Superior temporal gyrus (tissue), 1 donor: ENCODE data around the gene TSPAN8.
"Not testable (repeated sequence)": the region's sequence is repeated elsewhere in the genome, so short reads cannot be mapped to it uniquely, and the experiment has no call there.

Experiments
- DNase-seq: peaks from one replicate; pipeline ENCODE4 v3.0.0-alpha.2; 2016; ENCODE audit errors: extremely low spot score

Gene TSPAN8

DNA sequence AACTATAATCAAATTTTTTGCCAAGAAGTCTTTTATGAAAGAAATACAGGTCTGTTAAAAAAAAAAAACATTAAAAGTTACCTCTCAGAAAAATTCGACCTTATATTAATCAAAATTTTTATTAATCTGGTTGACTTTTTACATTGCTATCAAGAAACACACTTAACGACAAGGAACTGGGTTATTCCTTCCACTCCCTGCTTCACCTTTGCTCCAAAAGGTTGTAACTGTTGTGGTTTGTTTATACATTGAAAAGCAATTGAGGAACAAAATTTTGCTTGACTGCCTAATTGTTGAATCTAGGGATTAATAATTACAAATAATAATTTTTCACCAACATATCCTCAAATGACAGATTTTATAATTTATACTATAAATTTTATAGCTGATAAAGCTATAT, 28.4 kb downstream of the TSPAN8 start:
- DNase-seq: no peak

- DNase-seq: no peak
Measured at GRCh38 chr12:71128191-71128788, 29.5 kb downstream of the TSPAN8 start.

- no peak for DNase-seq
Measured at GRCh38 chr12:71125949-71126348, 31.9 kb downstream of the TSPAN8 start.

DNA sequence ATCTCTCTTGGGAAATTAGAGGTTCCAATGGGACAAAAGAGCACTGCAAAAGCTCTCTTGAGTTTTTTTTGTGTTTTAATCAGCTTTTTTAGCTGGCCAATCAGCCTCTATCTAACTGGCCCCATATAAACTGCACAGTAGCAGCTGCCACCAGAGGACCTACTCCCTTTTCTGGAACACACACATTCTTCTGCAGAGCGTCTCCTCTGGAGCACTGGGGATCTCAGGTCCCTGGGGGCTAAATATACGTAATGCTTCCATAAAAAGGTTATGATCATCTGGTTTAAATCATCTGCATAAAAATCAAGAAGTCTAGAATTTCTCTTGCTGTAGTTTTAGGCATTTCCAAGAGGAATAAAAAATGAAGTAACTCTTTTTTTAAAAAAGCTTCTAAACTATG, 32.3 kb downstream of the TSPAN8 start:
- DNase-seq: no peak

- DNase-seq: no peak
Measured at GRCh38 chr12:71124835-71125460, 32.9 kb downstream of the TSPAN8 start.

GRCh38 chr12:71113148-71113547, 44.7 kb downstream of the TSPAN8 start:
- DNase-seq: not testable (repeated sequence)

DNA sequence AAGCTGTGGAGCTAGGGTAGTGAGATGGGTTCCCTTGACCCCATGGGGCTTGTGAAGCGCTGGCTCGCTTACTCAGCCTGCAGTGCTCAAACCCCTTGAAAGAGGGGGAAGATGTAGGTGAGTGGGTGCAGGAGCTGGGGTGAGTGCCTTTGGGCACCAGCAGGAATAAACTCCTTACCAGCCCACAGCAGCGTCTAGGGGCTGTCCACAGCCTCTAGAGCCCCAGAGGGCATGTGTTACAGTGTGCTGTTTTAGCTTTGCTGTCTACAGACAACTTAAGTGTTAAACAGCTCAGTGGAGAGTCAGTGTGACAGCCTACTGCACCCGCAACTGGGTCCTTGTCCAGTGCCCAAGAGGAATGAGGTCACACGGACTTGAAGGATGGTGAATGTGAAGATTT, 48.0 kb downstream of the TSPAN8 start:
- DNase-seq: no peak

GRCh38 chr12:71108355-71108754, 49.4 kb downstream of the TSPAN8 start:
- DNase-seq: no peak

DNA sequence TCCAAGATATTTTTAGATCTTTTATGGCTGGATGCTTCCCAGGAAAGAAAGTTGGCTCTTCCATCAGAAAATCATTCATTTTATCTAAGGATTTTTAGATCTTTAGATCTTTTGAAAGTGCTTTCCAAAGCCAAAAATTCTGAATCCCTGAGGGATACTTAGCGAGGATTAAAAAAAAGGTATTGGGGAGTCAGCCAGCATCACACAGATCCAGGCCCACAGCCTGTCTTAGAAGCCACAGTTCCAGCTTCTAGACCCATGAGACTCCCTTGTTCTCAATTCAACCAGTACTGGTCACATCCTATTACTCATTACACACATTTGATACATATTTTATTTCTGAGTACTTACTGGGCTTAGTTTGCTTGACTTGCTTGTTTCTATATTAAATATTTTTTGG, 49.9 kb downstream of the TSPAN8 start:
- no peak for DNase-seq

- DNase-seq: no peak
Measured at GRCh38 chr12:71105956-71106355, 51.8 kb downstream of the TSPAN8 start.

DNA sequence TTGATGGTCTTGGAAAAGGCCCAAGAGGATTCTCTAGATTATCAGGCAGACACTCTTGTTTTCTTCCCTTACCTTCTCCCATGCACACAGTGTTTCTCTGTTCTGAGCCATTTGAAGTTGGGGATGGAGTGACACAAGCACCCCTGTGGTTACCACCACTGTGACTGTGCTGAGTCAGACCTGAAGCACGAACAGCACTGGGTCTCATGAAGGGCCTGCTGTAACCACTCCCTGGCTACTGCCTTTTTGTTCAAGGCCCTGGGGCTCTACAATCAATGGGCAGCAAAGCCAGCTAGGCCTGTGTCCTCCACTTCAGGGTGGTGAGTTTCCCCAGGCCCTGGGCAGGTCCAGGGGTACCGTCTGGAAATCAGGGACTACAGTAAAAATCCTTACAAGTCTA, 65.5 kb downstream of the TSPAN8 start:
- DNase-seq: no peak

DNA sequence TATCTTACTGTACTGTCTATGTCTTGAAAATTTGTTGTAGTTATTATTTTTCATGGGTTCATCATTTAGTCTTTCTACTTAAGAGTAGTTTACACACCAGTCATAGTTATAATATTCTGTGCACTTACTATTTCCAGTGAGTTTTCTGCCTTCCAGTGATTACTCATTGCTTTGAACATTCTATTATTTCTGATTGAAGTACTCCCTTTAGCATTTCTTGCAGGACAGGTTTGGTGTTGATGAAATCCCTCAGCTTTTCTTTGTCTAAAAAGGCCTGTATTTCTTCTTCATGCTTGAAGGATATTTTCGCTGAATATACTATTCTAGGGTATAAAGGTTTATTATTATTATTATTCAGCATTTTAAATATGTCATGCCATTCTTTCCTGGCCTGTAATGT, 66.8 kb downstream of the TSPAN8 start:
- DNase-seq: no peak

- no peak for DNase-seq
Measured at GRCh38 chr12:71085575-71085974, 72.2 kb downstream of the TSPAN8 start.

GRCh38 chr12:71075743-71076142, 82.1 kb downstream of the TSPAN8 start:
- DNase-seq: no peak
